HG02623 (cell line): ENCODE measurements around the gene UBALD2.
A peak's percentile ranks its signal among the peaks of the same experiment; 100 is the strongest.
"Not testable (repeated sequence)": the region's sequence is repeated elsewhere in the genome, so short reads cannot be mapped to it uniquely, and the experiment has no call there.

ENCODE experiments used
- ATAC-seq: cut with Tn5 transposase; IDR thresholded peaks from one replicate; pipeline ENCODE4 v1.9.1; 2021; ENCODE audit warnings: moderate library complexity; ENCODE audit not compliant: unreplicated experiment

The UBALD2 gene

GRCh38 chr17:76262732-76263344, 2.3 kb upstream of the UBALD2 start:
- no peak for ATAC-seq

GRCh38 chr17:76263896-76264295, 1.3 kb upstream of the UBALD2 start:
- ATAC-seq, result no peak

GRCh38 chr17:76264425-76264754, 758 bp upstream of the UBALD2 start:
- no peak for ATAC-seq

DNA sequence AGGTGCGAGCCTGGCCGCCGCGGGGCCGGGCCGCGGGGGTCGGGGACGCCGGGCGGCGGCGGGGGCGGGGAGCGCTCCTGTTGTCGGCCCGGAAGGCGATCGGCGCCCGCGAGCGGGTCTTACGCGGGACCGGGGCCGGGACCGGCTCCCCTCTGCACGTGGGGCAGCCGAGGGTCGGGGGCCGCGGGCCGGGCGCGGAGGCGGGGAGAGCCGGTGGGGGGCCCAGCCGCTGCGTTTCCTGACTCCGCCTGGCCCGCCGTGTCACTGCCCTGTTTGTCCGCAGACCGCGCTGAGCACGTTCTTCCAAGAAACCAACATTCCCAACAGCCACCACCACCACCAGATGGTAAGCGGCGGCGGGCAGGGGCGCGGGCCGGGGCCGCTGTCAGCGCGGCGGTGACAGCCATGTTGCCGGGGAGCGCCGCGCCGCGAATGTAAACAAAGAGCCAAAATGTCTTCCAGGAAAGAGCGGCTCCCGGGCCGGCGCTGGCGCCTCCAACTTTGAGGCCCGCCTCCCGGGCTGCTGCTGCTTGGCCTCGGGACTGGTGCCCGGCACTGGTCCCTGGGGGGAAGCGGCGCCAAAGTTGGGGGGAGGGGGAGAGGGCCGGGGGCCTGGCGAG, 586 bp downstream of the UBALD2 start:
- ATAC-seq, result no peak

DNA sequence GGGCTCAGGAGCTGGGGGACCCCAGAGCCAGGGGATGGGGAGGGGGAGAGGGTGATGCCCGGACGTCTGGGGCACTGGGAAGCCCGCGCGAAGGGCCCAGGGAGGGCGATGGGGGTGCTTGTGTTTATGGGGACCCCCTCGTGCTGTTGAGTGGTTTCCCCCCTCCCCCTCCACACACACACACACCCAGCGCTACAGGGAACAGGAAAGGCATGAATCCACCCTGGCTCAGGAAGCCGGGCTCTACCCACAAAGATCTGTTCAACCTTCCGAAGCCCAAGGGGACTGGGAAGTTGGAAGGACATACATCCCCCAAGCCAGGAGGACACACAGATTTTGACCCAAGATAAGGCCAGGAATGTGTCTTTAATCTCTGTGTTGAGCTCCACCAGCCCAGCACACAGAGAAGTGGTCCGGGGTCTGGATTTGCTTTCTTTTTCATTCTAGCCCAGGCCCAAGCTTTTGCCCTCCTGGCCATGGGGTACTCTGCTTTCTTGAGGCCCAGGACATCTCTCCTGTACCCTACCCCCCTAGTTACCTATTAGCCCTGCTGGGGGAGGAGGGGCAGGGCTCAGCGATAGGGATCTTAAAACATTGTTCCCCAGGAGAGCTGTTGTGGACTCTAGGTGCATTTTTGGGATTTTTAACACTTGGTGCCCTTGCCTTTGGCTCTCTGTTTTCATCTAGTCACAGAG, 1.2 kb downstream of the UBALD2 start:
- ATAC-seq, result no peak

- no peak for ATAC-seq
Observed at GRCh38 chr17:76267051-76267576, 2.0 kb downstream of the UBALD2 start.

GRCh38 chr17:76267581-76268001, 2.4 kb downstream of the UBALD2 start:
- ATAC-seq, result not testable (repeated sequence)

DNA sequence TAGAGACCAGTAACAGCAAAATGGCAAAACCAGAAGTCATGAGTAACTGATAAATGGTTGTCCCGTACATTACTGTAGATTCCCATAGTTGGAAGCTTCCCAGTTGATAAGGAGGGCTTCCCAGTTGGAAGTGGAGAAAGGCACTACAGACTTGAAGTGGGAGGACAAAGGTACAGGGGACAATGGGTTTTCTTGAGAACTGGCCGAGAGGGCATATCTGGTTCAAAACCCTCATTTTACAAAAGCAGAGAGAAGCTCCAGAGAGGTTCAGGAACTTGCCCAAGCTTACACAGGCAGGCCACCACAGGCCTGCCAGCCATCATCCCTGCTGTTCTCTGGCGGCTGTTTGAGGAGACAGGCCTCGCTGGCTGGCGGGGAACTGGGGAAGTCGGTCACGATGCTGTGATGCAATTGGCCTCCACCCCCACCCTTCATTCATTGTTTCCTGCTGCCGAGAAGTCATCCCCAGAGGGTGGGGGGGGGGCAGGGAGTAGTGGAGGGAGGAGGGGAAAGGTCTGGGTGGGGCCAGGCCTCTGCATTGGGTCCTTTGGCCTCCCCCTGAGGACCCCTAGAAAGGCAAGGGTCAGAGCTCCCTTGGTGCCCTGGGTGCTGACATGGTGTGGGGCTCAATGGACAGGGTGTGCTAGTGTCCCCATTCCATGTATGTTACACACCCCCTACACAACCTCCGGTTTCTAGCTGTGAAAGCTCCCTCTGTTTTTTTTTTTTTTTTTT, 3.0 kb downstream of the UBALD2 start:
- ATAC-seq, result no peak

DNA sequence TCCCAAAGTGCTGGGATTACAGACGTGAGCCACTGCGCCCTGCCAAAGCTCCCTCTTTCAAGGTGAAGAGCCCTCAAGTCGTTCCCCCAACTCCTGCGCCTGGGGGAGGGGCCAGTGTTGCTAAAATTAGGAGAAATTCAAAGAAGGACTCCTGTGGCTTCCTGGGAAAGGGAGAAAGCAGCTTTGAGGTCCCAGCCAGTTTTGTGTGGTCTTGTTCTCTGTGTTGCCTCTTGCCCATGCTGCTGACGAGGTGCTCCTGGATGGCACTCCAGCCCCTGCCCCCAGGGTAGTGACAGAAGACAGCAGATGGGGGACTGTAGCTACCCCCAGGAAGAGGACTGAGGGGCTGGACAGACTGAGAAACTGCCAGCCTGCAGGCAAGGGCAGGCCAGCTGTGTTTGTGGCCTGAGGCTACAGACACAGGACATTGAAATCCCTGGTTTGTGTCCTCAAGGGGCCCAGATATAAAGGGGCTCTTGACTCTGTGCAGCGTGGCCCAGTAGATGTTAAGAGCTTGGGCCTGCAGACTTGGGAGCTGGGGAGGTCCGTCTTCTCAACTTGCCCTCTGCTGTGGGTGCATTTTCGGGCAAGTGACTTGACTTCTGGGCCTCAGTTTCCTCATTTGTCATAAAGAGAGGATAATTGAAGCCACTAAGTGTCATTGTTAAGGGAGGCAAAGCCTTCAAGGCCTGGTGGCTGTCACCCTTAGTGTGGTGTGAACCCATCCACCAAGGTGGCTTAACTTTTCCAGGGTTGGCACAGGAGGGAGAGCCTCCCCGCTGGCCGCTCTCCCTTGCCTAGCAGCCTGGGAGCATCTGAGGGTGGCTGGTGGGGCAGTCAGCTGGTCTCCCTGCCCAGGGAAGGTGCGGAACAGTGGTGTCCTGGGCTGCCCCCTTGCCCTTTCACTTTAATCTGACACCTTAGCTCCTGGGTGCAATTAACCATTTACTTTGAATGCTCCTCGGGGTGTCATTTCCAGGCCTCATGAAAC, 4.1 kb downstream of the UBALD2 start:
- ATAC-seq, result no peak

DNA sequence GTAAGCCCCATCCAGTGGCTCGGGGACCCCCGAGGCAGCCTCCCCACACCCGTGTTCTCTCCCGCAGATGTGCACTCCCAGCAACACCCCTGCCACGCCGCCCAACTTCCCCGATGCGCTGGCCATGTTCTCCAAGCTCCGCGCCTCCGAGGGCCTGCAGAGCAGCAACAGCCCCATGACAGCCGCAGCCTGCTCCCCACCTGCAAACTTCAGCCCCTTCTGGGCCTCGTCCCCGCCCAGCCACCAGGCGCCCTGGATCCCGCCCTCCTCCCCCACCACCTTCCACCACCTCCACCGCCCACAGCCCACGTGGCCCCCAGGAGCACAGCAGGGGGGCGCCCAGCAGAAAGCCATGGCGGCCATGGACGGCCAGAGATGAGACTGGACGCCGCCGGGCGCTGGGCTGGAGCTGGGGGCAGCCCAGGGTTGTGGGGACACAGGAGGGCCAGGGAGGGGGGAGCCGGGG, 5.0 kb downstream of the UBALD2 start:
- no peak for ATAC-seq

DNA sequence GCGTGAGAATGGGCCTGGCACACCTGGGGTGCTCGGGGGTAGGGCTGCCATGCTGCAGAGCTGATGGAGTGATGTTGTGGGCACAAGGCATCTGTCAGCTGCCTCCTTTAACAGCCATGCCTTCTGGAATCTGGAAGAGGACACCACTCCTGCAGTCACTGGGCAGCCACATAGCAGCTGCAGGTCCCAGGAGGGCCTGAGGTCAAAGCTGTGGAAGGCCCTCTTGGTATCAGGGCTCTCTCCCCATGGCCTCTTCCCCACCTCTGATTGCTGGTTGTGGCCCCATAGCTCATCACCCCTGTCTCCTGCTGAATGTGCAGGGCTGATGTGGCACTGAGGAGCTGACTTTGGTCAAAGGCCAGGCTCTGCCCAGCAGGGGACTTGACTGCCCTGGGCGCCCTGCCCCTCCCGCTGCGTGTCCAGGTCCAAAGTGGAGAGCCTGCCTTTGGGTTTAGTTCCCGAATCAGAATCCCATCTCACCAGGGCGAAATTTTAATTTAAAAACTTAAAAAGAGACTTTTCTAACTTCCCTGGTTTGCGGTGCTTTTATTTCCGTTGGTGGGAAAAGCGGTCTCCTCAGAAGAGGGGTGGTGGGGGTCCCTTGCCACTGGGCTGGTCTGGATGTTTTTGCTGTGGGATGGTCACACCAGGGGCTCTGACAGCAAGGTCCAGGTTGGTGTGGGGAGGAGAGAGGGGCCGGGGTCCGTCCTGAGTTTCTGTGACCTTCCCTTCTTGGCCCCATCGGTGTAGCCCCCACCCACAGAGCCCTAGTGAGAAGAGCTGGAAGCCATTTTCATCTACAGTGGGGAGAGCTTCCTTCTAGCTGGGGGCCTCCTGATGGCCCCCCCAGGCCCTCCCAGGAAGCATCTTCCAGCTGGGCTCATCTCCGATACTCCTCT, 5.9 kb downstream of the UBALD2 start:
- ATAC-seq, result no peak

- ATAC-seq, result peak; percentile 42
Observed at GRCh38 chr17:76271669-76272540, 6.8 kb downstream of the UBALD2 start.

GRCh38 chr17:76272541-76273444, 7.6 kb downstream of the UBALD2 start:
- ATAC-seq, result peak; percentile 19

DNA sequence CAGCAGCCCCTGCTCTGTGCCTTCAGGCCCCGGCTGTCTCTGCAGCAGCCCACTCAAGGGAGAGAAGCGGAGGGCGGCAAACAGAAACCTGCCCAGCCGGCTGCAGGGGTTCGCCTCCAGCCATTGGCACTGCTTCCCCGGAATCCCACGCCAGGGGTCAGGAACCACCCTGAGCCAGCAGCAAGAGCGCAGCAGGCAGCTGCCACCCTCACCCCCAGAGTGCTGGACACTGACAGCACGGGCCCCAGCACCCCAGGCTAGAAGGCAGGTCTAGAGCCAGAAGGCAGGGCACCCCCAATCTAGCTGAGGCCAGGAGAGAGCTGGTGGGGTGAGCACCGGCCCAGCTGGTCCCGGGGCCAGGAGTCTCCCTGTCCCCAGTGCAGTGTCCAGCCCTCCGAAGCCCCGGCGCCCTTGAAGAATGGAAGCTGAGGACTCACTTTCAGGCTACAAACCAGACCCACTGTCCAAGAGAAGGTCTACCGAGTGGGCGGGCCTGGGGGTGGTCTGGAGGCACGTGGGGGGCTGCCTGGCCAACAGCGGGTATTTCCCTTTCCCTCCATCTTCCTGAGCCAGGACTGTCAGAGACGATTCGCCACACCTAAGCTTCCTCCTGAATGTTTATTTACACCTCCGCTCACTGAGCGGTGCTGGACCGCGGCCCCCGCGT, 8.4 kb downstream of the UBALD2 start:
- ATAC-seq, result no peak

DNA sequence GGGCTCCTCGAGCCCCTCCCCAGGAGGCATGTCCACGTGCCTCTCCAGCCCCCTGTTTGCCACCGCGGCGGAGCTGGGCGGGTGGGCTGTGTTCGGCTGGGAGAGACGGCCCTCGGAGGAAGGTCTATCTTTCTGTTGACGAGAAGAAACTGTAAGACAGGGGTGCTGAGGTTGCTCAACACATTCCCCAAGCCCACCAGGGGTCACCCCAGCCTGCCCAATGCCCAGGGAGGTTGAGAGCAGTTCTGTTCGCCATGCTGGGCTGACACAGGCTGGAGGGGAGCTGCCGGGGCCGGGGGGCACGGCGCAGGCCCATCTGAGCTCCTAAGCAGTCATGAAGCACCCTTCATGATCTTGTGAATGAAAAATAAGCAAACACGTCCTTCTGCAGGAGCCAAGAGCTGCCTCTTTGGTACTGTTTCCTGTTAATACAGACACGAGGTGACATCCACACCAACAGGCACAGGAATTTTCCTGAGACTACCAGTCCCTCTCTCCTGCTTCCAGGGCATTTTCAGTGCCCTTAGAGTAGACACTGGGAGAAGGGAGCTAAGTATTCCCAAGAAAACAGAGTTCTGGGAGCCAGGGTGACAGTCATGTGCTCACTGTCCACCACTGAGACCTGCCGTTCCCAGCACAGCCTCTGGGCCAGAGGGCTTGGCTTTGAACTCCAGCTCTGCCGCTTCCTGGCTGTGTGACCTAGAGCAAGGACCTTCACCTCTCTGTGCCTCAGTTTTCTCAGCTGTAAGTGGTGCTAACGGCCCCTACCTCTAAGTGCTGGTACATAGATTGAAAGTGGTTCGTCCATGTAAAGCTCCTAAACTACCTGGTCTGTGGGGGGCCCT, 9.2 kb downstream of the UBALD2 start:
- ATAC-seq, result no peak
